Inflammatory macrophage (primary cell): ENCODE results near the gene NDUFS4.
A peak's percentile ranks its signal among the peaks of the same experiment; 100 is the strongest.
"Not testable (repeated sequence)": the region's sequence is repeated elsewhere in the genome, so short reads cannot be mapped to it uniquely, and the experiment has no call there.

ENCODE experiments used
- DNase-seq, 2 donors: peaks; one replicate each; pipeline ENCODE4 v3.0.0-alpha.2; 2020 to 2022

The NDUFS4 gene

GRCh38 chr5:53575831-53576230, 15.4 kb downstream of the NDUFS4 start:
- no peak for DNase-seq

DNA sequence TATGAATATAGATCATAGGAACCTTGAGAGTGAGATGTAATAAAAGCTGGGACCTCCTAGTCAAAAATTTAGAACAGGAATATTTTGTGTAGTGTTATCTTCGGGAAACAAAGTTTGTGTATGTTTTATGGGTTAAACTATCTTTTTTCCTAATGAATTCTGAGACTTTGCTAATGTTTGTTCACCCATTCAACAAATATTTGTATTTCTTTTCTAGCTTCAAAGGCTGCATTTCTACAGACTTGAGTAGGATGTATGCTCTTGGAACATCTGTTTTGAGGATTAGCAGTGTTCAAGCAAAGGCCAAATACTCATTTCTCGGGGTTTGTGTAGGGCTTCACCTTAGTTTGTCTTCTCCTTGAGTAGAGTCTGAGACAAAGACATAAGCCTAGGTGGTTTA, 16.2 kb downstream of the NDUFS4 start:
- no peak for DNase-seq

GRCh38 chr5:53578854-53579253, 18.4 kb downstream of the NDUFS4 start:
- no peak for DNase-seq

GRCh38 chr5:53580547-53580946, 20.1 kb downstream of the NDUFS4 start:
- DNase-seq: no peak

GRCh38 chr5:53582225-53582624, 21.8 kb downstream of the NDUFS4 start:
- DNase-seq: no peak

GRCh38 chr5:53590759-53591158, 30.3 kb downstream of the NDUFS4 start:
- no peak for DNase-seq

GRCh38 chr5:53594419-53594818, 34.0 kb downstream of the NDUFS4 start:
- DNase-seq: no peak

DNA sequence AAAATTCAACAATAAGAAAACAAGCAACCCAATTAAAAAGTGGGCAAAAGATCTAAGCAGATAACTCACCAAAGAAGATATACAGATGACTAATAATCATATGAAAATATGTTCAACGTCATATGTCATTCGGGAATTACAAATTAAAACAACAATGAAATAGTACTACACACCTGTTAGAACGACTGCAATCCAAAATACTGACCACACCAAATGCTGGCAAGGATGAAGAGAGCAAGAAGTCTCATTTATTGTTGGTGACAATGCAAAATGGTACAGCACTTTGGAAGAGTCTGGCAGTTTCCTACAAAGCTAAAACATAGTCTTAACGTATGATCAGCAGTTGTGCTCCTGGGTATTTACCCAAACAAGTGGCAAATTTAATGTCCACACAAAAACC, 37.5 kb downstream of the NDUFS4 start:
- DNase-seq: no peak

- no peak for DNase-seq
Measured at GRCh38 chr5:53601570-53601969, 41.1 kb downstream of the NDUFS4 start.

DNA sequence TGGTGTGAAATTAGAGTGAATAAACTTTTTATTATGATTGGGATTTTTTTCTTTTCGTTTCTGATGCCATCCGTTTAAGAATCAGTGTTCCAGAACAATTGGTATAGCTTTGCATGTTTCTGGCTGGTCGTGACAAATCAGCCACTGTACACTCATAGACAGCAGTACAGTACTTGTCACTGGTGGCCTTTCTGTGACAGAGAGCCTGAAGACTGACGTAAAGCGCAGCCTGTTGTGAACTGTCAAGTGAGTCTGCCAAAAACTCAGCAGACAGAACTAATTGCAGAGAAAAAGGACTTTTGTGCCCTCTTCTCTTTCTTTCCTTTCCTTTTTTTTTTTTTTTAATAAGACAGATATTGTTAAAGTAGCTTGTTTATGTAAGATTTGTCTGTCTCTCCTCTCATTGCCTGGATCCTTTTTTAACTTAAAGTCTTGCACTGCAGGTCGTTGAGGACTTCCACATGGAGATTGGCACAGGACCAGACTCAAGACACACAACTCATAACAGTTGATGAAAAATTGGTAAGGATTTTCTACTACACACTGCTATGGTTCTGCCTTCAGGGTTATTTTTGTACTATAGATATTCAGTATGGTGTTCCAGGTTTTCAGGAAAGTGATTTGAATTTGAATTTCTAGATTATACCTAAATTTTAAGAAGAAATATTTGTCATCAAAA, 42.7 kb downstream of the NDUFS4 start:
- DNase-seq: no peak

DNA sequence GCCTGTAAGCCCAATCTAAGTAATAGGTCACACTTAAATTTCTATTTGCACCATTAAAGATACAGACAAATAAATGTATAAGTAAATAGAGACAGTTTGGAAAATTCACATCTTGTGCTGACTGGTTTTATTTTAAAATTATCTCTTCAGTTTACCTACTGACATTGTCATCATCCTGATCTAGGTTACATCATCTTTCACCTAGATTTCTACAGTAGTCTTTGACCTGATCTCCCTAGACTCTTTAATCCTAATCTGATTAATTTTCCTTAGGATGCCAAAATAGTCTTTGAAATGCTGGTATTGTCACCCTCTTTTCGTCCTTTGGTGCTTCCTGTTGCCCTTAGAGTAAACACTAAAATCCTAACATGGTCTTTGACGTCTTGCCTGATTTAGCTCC, 43.9 kb downstream of the NDUFS4 start:
- no peak for DNase-seq

DNA sequence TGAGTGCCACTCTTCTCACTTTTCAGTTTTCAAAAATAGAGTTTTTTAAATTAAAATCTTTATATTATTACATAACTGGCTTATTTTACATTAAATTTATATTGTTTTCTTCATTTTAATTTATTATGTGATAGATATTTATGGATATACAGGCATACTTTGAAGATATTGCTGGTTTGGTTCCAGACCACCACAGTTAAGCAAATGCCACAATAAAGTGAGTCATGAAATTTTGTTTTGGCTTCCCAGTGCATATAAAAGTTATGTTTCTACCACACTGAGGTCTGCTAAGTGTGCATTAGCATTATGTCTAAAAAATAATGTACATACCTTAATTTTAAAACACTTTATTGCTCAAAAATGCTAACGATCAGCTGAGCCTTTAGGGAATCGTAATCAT, 47.4 kb downstream of the NDUFS4 start:
- no peak for DNase-seq

GRCh38 chr5:53608897-53609296, 48.5 kb downstream of the NDUFS4 start:
- not testable (repeated sequence) for DNase-seq

- no peak for DNase-seq
Measured at GRCh38 chr5:53613061-53613460, 52.6 kb downstream of the NDUFS4 start.

GRCh38 chr5:53613536-53613935, 53.1 kb downstream of the NDUFS4 start:
- DNase-seq: peak; percentile 27 to 80

GRCh38 chr5:53614376-53614885, 54.0 kb downstream of the NDUFS4 start:
- DNase-seq: no peak

DNA sequence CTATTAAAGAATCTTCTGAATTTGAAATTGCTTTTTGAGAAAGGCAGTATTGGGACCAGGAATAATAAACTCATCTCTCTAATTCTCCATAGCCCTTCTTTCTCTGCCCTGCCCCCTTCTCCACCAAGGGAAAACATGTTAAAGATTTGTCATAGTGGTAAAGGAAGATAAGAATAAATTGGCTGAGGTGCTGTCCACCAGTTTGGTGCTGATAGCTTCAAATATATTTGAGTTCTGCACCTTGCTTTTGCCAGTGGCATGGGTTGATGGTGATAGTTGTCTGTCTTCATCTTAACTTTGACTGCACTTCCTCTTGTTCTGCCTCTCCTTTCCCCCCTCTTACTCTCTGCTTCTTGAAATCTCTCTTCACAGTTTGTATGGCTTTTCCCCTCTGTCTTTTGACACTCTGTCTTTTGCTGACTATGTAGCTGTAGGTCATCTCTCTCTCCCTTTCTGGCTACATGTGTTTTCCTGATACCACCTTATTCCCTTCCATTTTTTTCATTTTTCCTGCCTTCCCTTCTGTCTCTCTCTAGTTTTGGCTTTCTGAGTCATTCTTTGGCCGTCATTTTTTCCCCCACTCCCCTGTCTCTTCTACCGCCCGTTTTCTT, 56.6 kb downstream of the NDUFS4 start:
- no peak for DNase-seq

- no peak for DNase-seq
Measured at GRCh38 chr5:53631251-53631650, 70.8 kb downstream of the NDUFS4 start.

- DNase-seq: no peak
Measured at GRCh38 chr5:53642061-53642460, 81.6 kb downstream of the NDUFS4 start.

DNA sequence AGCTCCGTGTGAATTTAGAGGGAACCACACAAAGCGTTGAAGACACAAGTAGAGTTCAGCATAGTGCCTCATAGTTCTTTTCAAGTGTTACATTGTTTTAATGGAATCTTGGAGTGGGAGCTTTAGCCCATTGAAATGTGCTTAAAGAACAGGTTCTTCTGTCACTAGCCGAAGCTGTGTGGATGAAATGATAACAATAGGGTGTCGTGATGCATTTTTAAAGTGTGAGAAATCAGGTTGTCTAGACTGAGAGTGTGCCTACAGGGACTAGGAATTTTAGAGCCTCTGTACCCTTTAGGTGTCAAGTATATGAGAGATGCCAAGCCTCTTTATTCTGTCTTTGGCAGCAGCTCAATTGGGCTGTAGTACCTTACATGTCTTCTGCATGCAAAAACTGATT, 83.0 kb downstream of the NDUFS4 start:
- DNase-seq: no peak

- DNase-seq: no peak
Measured at GRCh38 chr5:53645078-53645477, 84.6 kb downstream of the NDUFS4 start.

- DNase-seq: no peak
Measured at GRCh38 chr5:53649352-53649751, 88.9 kb downstream of the NDUFS4 start.

GRCh38 chr5:53660573-53660972, 100.1 kb downstream of the NDUFS4 start:
- not testable (repeated sequence) for DNase-seq

DNA sequence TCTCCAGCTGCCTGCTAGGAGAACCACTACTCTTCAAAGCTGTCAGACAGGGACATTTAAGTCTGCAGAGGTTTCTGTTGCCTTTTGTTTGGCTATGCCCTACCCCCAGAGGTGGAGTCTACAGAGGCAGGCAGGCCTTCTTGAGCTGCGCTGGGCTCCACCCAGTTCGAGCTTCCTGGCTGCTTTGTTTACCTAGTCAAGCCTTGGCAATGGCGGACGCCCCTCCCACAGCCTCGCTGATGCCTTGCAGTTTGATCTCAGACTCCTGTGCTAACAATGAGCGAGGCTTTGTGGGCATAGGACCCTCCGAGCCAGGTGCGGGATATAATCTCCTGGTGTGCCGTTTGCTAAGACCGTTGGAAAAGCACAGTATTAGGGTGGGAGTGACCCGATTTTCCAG, 104.9 kb downstream of the NDUFS4 start:
- DNase-seq: not testable (repeated sequence)

DNA sequence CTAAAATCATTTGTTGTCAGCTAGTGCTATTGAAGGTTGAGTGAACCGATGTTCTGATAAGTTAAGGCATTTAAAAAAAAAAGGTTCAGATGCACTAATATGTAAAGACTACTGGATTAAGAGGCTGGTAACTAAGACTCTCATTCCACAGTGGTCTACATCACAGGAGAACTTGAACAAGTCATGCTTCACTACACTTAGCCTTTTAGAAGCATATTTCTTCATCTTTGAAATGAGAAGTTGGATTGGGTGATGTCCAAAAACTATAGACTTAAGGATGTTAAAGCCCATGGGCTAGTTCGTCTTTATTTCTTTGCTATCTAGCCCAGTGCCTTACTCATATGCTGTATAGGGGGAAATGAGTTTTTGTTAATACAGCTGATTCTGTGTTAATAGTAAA, 107.2 kb downstream of the NDUFS4 start:
- peak in 1 of 2 donors; percentile 4 for DNase-seq
